ENCODE results near the gene FAM98B.
"Not testable (repeated sequence)": the region's sequence is repeated elsewhere in the genome, so short reads cannot be mapped to it uniquely, and the experiment has no call there.

The FAM98B gene

DNA sequence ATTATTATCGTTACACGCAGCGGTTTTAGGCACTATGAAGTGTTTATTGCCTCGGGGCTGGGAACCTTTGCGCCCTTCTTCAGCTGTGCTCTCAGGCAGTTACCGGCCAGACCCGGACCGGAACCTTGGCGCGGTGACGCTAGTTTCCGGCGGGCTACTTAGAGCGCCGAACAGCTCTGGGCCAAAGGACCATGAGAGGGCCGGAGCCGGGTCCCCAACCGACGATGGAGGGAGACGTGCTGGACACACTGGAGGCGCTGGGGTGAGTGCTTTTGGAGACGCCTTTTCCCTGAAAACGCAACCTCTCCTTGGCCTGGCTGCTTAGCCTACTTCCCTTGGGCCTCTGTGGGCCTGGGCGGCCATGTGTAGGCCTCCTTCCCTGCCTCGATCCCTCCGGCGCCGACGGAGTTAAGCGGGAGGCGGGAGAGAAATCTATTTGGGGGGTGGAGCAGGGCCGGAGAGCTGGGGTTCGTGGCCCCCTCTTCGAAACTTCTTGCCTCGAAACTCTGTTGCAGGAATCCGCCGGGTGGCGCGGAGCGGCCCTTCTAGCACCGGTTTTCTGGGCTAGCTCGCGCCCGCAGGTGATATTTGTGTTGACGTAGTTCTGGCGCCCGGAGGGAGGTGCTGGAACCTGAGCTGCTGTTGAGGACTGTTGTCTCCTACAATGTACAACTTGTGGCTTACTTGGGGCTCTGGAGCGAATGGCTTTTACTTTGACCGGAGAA lies at the start of gene FAM98B:
Gene FAM98B, plus strand, starts transcription at position 157 of the 725 bp plus-strand sequence. Its CDS starts 35 bp downstream, at position 192.
- peak; percentile 83 for DNase-seq (ENCODE audit: low read depth)

DNA sequence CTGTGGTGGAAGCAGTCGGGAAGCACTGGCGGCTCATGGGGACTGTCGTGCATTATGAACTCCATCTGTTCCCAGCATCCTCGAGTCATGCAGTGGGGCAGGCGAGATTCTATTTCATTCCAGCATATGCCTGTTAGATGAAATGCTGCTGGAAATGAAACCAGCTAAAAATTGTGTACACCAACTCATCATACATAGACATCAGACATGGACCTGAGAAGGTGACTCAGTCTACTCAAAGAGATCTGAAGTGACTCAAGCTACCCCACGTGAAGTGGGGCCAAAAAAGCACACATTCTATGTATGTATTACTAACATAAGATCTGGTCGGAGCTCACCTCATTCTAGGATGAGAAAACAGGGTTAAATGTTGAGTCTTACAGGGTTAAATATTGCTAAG lies 47.5 kb upstream of the FAM98B start:
- DNase-seq (ENCODE audit: low read depth) = no peak

DNA sequence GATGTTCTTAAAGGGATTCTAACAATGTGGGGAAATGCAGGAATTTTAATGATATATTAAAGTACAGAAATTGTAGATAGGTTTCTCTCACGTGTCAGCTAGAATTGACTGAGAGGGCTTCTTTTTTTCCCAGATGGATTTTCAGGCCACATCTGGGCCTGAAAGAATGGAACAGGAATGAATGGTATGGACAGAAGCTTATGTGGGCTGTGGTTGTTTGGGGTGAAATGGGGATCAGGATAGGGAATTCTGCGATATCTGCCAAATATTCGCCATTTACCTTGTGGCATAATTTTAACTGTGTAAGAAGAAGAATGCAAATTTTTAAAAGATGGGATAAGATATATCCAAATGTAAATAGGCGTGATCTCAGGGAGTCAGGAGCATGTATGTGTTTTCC lies 45.4 kb upstream of the FAM98B start:
- no peak for DNase-seq (ENCODE audit: low read depth)

DNA sequence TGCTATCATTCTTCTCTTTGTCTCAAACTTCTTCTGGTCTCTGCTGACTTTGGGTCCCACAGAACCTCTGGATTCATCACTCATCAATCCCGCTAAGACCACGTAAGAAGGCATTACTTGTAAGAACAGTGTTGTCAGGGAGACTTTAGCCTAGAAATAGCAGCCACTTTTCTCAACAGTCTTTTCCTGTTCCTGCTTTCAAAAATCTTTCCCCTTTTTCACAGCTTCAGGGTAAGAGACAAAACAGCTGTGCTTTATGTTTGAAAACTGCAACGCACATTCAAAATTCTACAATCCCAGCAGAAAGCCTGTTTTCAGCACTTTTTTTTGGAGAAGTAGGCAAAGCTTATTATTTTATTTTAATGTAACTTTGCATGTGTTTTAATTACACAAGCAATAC lies 42.0 kb upstream of the FAM98B start:
- no peak for DNase-seq (ENCODE audit: low read depth)

DNA sequence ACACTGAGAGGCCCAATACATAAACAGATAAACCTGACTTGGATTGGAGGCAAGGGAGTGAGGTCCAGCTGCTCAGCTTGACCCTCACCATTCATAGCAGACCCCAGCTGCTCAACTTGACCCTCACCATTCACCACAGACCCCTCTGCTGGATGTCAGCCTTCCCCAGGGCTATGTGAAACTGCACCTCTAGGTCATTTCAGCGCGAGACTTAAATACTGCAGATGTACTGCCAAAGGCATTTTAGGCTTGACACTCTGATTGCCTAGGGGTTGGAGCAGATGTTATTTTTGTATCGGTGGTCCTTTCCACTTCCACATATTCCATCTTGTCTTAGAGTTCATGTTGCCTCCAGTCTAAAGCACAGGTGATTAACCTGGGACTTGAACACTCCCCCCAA lies 41.5 kb upstream of the FAM98B start:
- DNase-seq (ENCODE audit: low read depth) = no peak

GRCh38 chr15:38414357-38414756 lies 39.6 kb upstream of the FAM98B start:
- DNase-seq (ENCODE audit: low read depth) = no peak

GRCh38 chr15:38421069-38421690 lies 32.7 kb upstream of the FAM98B start:
- no peak for DNase-seq (ENCODE audit: low read depth)

DNA sequence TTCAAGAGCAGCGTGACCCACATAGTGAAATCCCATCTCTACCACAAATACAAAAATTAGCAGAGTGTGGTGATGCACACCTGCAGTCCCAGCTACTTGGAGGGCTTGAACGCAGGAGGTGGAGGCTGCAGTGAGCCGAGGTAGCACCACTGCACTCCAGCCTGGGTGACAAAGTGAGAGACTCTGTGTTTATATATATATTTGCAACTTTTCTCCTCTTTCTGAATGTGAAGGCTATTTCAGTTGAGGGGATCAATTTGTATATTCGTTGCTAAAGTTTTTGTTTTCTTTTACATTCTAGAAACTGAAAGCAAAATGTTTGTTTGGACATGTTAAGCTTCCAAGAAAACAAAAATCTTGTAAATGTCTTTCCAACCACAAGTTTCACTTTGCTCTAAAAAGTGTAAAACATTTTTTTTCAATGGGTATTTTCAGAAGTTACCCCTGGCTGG lies 29.8 kb upstream of the FAM98B start:
- DNase-seq (ENCODE audit: low read depth) = no peak

DNA sequence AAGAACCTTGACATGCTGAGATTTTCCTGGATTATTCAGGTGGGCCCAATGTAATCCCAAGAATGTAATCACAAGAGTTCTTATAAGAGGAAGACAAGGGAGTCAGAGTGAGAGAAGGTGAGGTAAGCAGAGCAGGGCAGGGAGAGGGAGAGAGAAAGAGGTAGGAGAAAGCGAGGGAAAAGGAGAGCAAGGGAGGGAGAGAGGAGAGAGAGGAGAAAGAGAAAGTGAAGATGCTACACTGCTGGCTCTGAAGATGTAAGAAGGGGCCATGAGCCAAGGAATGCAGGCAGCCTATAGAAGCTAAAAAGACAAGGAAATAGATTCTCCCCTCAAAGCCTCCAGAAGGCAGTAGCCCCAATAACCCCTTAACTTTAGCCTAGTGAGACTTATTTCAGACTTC lies 28.7 kb upstream of the FAM98B start:
- DNase-seq (ENCODE audit: low read depth) = no peak

GRCh38 chr15:38427380-38427779 lies 26.5 kb upstream of the FAM98B start:
- no peak for DNase-seq (ENCODE audit: low read depth)

DNA sequence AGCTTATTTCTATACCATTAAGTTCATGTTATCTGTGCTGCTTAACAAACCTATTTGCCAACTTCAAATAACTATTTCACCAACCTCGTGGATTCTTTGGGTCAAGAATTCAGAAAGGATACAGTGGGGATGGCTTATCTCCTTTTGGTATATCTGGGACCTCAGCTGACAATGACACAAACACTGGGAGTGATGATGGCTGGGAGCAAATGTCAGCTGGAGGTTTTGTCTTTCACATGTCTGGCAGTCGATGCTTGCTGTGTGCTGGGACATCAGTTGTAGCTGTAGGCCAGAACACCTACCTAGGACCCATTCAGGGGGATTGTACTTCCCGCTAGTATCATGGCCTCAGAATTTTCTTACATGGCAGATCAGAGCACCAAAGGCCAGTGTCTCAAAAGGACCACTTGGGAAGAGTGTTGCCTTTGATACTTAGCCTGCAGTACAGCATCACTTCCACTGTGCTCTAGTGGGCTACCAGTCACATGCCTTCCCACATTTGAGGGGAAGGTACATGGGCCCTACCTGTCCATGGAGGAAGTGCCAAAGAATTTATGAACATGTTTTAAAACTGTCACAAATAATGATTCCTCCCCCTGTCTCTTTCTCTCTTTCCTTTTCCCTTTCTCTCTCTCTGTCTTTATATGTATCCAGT lies 23.7 kb upstream of the FAM98B start:
- no peak for DNase-seq (ENCODE audit: low read depth)

DNA sequence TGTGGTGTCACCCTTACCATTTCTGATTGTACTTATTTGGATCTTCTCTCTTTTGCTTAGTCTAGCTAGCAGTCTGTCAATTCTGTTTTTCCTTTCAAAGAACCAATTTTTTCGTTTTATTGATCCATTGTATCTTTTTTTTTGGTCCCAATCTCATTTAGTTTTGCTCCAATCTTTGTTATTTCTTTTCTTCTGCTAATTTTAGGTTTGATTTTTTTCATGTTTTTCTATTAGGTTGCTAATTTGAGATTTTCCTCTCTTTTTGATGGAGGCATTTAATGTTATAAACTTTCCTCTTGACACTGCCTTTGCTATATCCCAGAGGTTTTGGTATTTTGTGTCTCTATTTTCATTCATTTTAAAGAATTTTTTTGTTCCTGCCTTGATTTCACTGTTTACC lies 16.9 kb upstream of the FAM98B start:
- DNase-seq (ENCODE audit: low read depth) = no peak

DNA sequence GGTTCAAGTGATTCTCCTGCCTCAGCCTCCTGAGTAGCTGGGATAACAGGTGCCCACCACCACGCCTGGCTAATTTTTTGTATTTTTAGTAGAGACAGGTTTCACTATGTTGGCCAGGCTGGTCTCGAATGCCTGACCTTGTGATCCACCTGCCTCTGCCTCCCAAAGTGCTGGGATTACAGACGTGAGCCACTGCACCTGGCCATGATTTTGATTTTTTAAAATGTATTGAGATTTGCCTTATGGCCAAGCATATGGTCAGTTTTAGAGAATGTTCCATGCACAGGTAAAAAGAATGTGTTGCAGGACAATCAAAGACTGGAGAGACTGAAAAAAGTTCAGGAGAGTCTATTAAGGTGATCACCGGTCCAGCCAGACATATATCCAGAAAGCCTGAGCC lies 16.3 kb upstream of the FAM98B start:
- DNase-seq (ENCODE audit: low read depth) = not testable (repeated sequence)

DNA sequence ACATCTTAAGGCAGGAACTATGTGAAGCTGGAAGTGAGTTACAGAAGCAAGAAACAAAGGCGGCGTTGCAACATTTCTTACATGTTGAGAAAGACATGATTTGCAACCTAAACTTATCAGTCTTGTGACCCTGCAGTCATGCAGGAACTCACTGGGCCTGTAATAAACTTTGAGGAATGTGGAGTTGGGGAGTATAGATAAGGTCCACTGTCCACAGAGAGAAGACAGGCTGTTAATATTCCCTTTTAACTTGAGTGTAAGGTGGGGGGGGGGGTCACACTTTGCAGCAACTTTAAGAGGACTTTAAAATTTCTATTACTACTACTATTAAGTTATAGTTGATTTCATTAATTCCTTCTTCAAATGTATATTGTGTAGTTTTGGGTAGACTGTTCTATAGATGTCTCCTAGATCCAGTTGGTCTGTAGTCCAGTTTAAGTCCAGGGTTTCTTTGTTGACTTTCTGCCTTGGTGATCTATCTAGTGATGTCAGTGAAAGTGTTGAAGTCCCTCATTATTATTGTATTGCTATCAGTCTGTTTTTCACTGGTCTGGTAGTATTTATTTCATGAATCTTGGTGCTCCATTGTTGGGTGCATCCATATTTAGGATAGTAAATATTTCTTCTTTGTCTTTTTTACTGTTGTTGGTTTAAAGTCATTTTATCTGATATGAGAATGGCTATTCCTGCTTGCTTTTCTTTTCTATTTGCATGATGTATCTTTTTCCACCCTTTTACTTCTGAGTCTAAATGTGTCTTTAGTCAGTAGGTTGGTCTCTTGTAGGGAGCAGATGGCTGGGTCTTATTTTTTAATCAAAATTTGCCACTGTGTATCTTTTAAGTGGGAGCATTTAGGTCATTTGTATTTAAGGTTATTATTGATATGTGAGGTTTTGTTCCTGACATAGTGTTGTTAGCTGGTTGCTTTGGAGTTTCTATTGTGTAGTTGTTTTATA lies 15.6 kb upstream of the FAM98B start:
- DNase-seq (ENCODE audit: low read depth) = no peak

GRCh38 chr15:38440353-38441129 lies 13.4 kb upstream of the FAM98B start:
- DNase-seq (ENCODE audit: low read depth) = peak; percentile 22

- DNase-seq (ENCODE audit: low read depth) = no peak
These were observed 12.8 kb upstream of the FAM98B start for GRCh38 chr15:38441130-38441519.

DNA sequence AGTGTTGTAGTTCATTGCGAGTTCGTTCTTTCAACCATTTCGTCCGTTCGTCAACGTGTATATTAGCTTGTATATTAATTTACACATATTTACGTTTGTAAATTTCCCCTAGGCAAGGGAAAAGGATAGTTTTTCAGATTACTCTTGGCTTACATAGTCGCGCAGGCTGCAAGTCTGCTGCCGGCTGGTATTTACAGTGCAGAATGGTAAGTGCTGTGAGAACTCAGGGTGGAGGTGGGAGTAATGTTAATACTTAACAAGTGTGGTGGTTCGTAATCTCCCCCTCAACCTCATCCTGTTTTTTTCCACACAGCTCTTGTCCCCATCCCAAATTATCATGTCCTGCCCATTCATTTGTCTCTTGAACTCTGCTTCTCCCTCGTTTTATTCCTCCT lies 766 bp downstream of the FAM98B start:
- DNase-seq (ENCODE audit: low read depth) = no peak

- DNase-seq (ENCODE audit: low read depth) = no peak
These were observed 1.2 kb downstream of the FAM98B start for GRCh38 chr15:38455092-38455491.

GRCh38 chr15:38458646-38459045 lies 4.7 kb downstream of the FAM98B start:
- DNase-seq (ENCODE audit: low read depth) = no peak

DNA sequence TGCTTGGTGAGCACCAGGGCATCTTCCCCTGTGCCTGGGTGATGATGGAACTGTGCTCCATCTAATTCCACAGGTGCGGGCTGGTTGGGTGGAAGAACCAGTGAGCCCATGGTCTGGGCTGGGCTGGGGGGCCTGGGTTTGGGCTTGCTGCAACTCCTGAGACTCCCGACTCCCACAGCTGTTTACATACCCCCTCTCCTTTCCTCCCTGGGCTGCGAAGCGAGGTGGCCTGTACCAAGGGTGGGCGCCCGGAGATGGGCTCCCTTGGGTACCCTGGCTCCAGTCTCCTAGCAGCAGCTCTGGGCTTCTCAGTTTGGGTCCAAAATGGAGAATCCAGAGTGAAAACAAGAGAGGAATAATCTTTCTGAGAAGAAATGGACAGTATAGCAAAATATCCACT lies 5.6 kb downstream of the FAM98B start:
- DNase-seq (ENCODE audit: low read depth) = no peak

DNA sequence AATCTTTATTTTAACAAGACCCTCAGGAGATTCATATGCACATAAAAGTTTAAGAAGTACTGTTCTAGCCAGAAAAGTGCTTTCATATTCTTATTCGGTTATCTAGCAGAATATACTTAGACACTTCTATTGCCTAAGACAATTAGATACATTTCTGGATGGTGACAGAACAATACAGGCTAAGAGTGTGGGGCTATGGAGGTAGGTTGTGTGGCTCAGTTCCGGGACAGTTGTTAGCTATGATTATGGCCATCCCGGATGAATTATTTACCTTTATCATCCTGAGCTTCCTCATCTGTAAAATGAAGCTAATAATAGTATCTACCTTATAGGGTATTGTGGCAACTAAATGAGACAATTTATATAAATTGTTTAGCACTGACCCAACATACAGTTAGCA lies 6.6 kb downstream of the FAM98B start:
- no peak for DNase-seq (ENCODE audit: low read depth)
